Uterus (tissue), 4 donors: ENCODE data around the gene BTBD6. TPM values are rescaled to one million over a fixed set of nuclear protein-coding genes. Genes with fewer than 3 reads are reported as not detected.
"Not testable (repeated sequence)": the region's sequence is repeated elsewhere in the genome, so short reads cannot be mapped to it uniquely, and the experiment has no call there.

Experiments used
- DNase-seq, 2 donors: peaks; one replicate each; pipeline ENCODE4 v3.0.0-alpha.2; 2019 to 2020
- H3K27ac ChIP-seq, 2 donors: fragments of 200-600 bp; sonication (generic); 1 replicate in 1 of 2; 2 replicates in 1 of 2; pipeline ENCODE4 v1.5.1; 2016 to 2018
- H3K27me3 ChIP-seq, 2 donors: fragments of 200-600 bp; sonication (generic); one replicate each; pipeline ENCODE4 v1.5.1; 2018 to 2019; ENCODE audit warnings: control low read depth in 1 of 2
- H3K36me3 ChIP-seq, 2 donors: fragments of 200-600 bp; sonication (generic); one replicate each; pipeline ENCODE4 v1.5.1; 2019; ENCODE audit warnings: control low read depth in 1 of 2
- H3K4me1 ChIP-seq, 2 donors: fragments of 200-600 bp; sonication (generic); one replicate each; pipeline ENCODE4 v1.5.1; 2018 to 2019; ENCODE audit warnings: control low read depth in 1 of 2
- H3K4me3 ChIP-seq, 2 donors: fragments of 200-600 bp; sonication (generic); 1 replicate in 1 of 2; 2 replicates in 1 of 2; pipeline ENCODE4 v1.5.1; 2018 to 2019; ENCODE audit warnings: mild to moderate bottlenecking in 1 of 2
- H3K9me3 ChIP-seq, 2 donors: fragments of 200-600 bp; sonication (generic); one replicate each; pipeline ENCODE4 v1.5.1; 2019; ENCODE audit warnings: control low read depth in 1 of 2
- POLR2A ChIP-seq, 2 donors: fragments of 450-650 bp; IDR thresholded peaks; one replicate each; pipeline ENCODE4 v1.6.1; 2016; ENCODE audit warnings: antibody characterized with exemption in 2 of 2, mild to moderate bottlenecking in 1 of 2, moderate library complexity in 1 of 2
- intact Hi-C: fragments of 100-400 bp; cut with DNase I; formaldehyde crosslinking; loops from one replicate; pipeline ENCODE4 v1.15.1; 2023; ENCODE audit warnings: low total_unique reads
- total RNA-seq, 4 donors: library from RNA; depleted of rRNA in 3 of 4; stranded (reverse); fragments of >200 nt in 3 of 4; gene quantifications; one replicate each; pipeline versions ENCODE4 v1.1.0 to v1.2.4, GENCODE V29; 2014 to 2023
- TF ChIP-seq, protein P1 (sequence below), 4 experiments: fragments of 200-600 bp in 2 of 4; fragments of 450-650 bp in 2 of 4; sonication (generic) in 2 of 4; IDR thresholded peaks; one replicate each; pipeline ENCODE4 v1.5.1; 2016 to 2019; ENCODE audit warnings: antibody characterized with exemption in 4 of 4, mild to moderate bottlenecking in 2 of 4, moderate library complexity in 1 of 4
- donor health status: DM: yes; HTN: yes; CAD: no.

The BTBD6 gene
- total RNA-seq, 4 donors from 2014 or later, result 12.8 to 41.9 (median 27.9) TPM

DNA sequence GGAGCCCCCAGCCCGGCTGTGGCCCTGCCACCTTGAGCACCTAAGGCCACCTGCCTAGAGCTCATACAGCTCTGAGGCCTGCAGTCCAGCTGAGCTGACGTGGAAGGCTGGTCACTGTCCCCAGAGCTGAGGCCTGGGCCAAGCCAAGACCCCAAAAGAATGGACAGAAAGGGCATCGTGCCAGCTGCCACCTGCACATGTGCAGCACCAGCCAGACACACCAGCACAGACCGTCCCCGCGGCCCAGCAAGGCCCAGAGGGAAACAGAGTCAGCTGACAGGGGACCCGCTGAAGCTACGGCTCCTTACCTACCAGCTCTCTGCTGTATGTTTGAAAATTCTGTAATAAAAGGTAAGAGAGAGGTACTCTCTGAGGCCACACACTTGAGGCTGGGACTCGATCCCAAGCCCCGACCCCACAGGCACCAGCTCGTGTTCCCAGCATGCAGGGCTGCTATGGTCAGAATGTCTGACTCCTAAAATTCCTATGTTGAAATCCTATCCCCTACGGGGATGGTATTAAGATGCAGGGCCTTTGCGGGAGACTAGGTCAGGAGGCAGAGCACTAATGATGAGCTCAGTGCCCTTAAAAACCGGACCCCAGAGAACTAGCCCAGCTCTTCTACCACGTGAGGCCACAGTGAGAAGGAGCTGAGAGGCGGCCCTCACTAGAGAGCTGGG lies 27.1 kb downstream of the BTBD6 start:
- Histone ChIP-seq H3K27ac (no peak overlapping the region), H3K9me3 (no peaks in the 10 kb centered on the region), H3K27me3 (no peaks in the 10 kb centered on the region), H3K4me3 (no peak overlapping the region), H3K4me1 (no peaks in the 10 kb centered on the region), H3K36me3 (no peaks in the 10 kb centered on the region)
- intact Hi-C loops, result no loop called here
- TF ChIP-seq, protein P1, sequence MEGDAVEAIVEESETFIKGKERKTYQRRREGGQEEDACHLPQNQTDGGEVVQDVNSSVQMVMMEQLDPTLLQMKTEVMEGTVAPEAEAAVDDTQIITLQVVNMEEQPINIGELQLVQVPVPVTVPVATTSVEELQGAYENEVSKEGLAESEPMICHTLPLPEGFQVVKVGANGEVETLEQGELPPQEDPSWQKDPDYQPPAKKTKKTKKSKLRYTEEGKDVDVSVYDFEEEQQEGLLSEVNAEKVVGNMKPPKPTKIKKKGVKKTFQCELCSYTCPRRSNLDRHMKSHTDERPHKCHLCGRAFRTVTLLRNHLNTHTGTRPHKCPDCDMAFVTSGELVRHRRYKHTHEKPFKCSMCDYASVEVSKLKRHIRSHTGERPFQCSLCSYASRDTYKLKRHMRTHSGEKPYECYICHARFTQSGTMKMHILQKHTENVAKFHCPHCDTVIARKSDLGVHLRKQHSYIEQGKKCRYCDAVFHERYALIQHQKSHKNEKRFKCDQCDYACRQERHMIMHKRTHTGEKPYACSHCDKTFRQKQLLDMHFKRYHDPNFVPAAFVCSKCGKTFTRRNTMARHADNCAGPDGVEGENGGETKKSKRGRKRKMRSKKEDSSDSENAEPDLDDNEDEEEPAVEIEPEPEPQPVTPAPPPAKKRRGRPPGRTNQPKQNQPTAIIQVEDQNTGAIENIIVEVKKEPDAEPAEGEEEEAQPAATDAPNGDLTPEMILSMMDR (IDR thresholded peaks at IDR 0.05), result no peak
- TF ChIP-seq POLR2A (IDR thresholded peaks at IDR 0.05), result no peak
- no peak for DNase-seq

DNA sequence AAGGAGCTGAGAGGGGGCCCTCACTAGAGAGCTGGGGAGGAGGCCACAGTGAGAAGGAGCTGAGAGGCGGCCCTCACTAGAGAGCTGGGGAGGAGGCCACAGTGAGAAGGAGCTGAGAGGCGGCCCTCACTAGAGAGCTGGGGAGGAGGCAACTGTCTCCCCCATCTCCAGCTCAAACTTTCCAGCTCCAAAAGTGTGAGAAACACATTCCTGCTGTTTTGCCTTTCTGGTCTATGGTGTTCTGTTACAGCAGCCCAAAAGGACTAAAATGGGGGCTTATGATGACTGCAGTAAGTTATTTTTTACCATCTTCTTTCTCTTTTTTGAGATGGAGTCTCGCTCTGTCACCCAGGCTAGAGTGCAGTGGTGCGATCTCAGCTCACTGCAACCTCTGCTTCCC lies 29.1 kb downstream of the BTBD6 start:
- H3K27me3 ChIP-seq, H3K36me3 ChIP-seq, DNase-seq, H3K27ac ChIP-seq, intact Hi-C loops, H3K4me3 ChIP-seq, H3K4me1 ChIP-seq, H3K9me3 ChIP-seq: not testable (repeated sequence)

DNA sequence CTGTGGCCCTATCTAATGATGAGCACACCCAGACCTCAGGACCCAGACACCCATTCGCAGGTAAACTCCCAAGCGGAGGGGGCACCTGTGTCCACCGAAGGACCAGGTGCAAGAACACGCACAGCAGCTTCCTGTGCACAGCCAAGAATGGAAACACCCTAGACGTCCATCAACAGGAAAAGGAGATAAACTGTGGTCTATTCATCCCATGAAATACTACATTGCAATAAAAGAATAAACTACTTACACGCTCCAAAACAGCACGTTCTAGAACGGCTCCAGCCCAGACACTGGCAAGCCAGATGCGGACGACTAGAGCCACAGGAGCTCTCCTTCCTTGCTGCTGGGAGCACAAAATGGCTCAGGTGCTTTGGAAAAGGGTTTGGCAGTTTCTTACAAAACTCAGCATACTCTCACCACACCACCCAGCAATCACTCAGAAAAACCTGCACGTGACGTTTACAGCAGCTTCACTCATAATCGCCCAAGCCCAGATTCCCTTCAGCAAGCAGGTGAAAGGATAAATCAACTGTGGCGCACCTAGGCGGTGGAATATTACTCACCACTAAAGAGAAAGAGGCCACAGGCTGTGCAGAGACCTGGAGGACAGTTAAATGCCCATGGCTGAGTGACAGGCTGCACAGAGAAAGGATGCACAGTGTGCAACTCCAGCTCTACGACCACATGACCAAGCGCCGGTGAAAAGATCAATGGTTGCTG lies 31.5 kb downstream of the BTBD6 start:
- TF ChIP-seq, protein P1 (IDR thresholded peaks at IDR 0.05), result no peak
- no peak for TF ChIP-seq POLR2A (IDR thresholded peaks at IDR 0.05)
- H3K4me3 ChIP-seq, result no peak overlapping the region
- H3K4me1 ChIP-seq, result no peaks in the 10 kb centered on the region
- H3K36me3 ChIP-seq, result no peaks in the 10 kb centered on the region
- no peaks in the 10 kb centered on the region for H3K9me3 ChIP-seq
- H3K27ac ChIP-seq, result no peak overlapping the region
- intact Hi-C loops, result no loop called here
- no peaks in the 10 kb centered on the region for H3K27me3 ChIP-seq
- DNase-seq, result no peak

DNA sequence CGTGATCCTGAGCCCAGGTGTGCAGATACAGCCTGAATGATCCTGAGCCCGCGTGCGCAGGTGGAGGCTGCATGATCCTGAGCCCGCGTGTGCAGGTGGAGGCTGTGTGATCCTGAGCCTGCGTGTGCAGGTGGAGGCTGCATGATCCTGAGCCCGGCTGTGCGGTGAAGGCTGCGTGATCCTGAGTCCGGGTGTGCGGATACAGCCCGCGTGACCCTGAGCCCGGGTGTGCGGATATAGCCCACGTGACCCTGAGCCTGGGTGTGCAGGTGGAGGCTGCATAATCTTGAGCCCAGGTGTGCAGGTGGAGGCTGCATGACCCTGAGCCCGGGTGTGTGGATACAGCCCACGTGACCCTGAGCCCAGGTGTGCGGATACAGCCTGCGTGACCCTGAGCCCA lies 32.2 kb downstream of the BTBD6 start:
- H3K9me3 ChIP-seq, result no peaks in the 10 kb centered on the region
- intact Hi-C loops, result no loop called here
- no peak overlapping the region for H3K4me3 ChIP-seq
- DNase-seq, result no peak
- H3K36me3 ChIP-seq, result no peaks in the 10 kb centered on the region
- no peak overlapping the region for H3K27ac ChIP-seq
- H3K27me3 ChIP-seq, result no peaks in the 10 kb centered on the region
- TF ChIP-seq, protein P1 (IDR thresholded peaks at IDR 0.05), result no peak
- no peak for TF ChIP-seq POLR2A (IDR thresholded peaks at IDR 0.05)
- no peaks in the 10 kb centered on the region for H3K4me1 ChIP-seq

DNA sequence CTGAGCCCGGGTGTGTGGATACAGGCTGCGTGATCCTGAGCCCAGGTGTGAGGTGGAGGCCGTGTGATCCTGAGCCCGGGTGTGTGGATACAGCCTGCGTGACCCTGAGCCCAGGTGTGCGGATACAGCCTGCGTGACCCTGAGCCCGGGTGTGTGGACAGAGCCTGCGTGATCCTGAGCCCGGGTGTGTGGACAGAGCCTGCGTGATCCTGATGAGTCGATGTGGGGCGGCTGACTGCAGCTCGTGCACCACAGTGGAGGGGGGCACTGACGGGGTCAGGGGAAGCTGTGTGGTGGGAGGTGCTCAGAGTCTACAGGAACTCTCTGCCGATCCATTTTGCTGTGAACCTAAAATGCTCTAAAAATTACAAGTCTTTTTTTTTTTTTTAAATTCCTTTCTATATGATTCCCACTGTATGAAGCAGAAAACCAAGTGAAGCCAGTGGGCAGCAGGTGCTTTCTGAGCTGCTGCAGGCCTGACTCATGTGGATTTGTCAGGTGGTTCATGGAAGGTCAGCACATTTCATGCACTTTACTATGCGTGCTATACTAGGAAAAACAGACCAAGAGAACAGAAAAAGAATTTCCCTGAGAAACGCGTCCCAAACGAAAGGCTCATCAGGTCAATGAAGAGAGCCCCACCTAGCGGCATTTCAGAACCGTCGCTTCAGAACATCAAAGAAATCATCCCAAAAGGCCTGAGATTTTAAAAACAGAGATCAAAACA lies 33.2 kb downstream of the BTBD6 start:
- no peak overlapping the region for H3K4me3 ChIP-seq
- no peak for DNase-seq
- H3K36me3 ChIP-seq, result no peaks in the 10 kb centered on the region
- TF ChIP-seq, protein P1 (IDR thresholded peaks at IDR 0.05), result peak; percentile 40 to 53 (median 50)
- no peak for TF ChIP-seq POLR2A (IDR thresholded peaks at IDR 0.05)
- H3K4me1 ChIP-seq, result no peaks in the 10 kb centered on the region
- no peaks in the 10 kb centered on the region for H3K9me3 ChIP-seq
- H3K27me3 ChIP-seq, result no peaks in the 10 kb centered on the region
- H3K27ac ChIP-seq, result no peak overlapping the region
- intact Hi-C loops, result no loop called here
